Esophagus squamous epithelium (tissue), 5 donors: Measurements from ENCODE around the gene CNKSR3. TPM values are rescaled to one million over a fixed set of nuclear protein-coding genes. Genes with fewer than 3 reads are reported as not detected.

ENCODE experiments used
- DNase-seq: peaks from one replicate; lab custom pipeline; 2025; lab: John Stamatoyannopoulos, UW
- H3K27ac ChIP-seq, 4 donors: fragments of 200-600 bp; sonication (generic); one replicate each; pipeline ENCODE4 v1.5.1; 2016 to 2019; ENCODE audit warnings: mild to moderate bottlenecking in 1 of 4
- H3K27me3 ChIP-seq, 4 donors: fragments of 200-600 bp; sonication (generic); 1 replicate in 3 of 4; 2 replicates in 1 of 4; pipeline versions ENCODE4 v1.5.1 to v1.6.0; 2017 to 2021; ENCODE audit warnings: antibody characterized with exemption in 1 of 4
- H3K36me3 ChIP-seq, 3 donors: fragments of 200-600 bp; sonication (generic); one replicate each; pipeline ENCODE4 v1.5.1; 2016 to 2019
- H3K4me1 ChIP-seq, 3 donors: fragments of 200-600 bp; sonication (generic); one replicate each; pipeline ENCODE4 v1.5.1; 2017 to 2019
- H3K4me3 ChIP-seq, 4 donors: fragments of 200-600 bp; sonication (generic); 1 replicate in 3 of 4; 2 replicates in 1 of 4; pipeline ENCODE4 v1.5.1; 2016 to 2019; ENCODE audit warnings: mild to moderate bottlenecking in 2 of 4, moderate library complexity in 1 of 4
- H3K9me3 ChIP-seq, 3 donors: fragments of 200-600 bp; sonication (generic); one replicate each; pipeline ENCODE4 v1.5.1; 2016 to 2019
- POLR2A ChIP-seq, 4 donors: fragments of 450-650 bp; IDR thresholded peaks; one replicate each; pipeline ENCODE4 v1.6.1; 2017; ENCODE audit warnings: antibody characterized with exemption in 4 of 4, mild to moderate bottlenecking in 4 of 4, moderate library complexity in 3 of 4
- WGBS, 2 donors: methylation state at CpG; one replicate each; pipeline ENCODE4 v1.1.5; 2018; 5-methylcytosine and 5-hydroxymethylcytosine counted together
- intact Hi-C: fragments of 100-400 bp; cut with DNase I; formaldehyde crosslinking; loops from one replicate; pipeline ENCODE4 v1.15.0; 2022
- total RNA-seq, 4 donors: library from RNA; depleted of rRNA; stranded (reverse); fragments of >200 nt; gene quantifications; one replicate each; pipeline ENCODE4 v1.1.0, GENCODE V29; 2016
- TF ChIP-seq, protein P1 (sequence below), 6 experiments: fragments of 450-650 bp in 4 of 6; fragments of 200-600 bp in 2 of 6; sonication (generic) in 2 of 6; IDR thresholded peaks; one replicate each; pipeline ENCODE4 v1.5.1; 2016 to 2019; ENCODE audit warnings: antibody characterized with exemption in 6 of 6, mild to moderate bottlenecking in 4 of 6, moderate library complexity in 4 of 6
- donor health status: DM: yes; HTN: yes; CAD: no.

The CNKSR3 gene
- total RNA-seq, 4 donors from 2014 or later = 10.2 to 18.8 (median 13.8) TPM

DNA sequence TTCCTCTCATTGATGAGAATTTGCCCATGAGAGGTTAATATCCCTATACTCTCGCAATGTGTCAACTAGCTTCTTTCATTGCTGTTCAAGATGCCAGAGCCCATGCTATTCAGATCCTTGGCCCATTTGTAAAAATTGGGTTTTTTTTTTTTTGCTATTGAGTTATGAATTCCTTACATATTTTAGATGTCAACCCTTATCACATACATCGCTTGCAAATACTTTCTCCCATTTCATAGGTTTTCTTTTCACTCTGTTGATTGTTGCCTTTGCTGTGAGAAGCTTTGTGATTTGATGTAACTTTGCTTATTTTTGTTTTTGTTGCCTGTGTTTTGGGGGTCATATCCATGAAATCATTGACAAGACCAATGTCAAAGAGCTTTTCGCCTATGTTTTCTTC is 121.7 kb downstream of the CNKSR3 start:
- WGBS, 2 donors = 94 to 100% methylated on average over 3 of the region's 3 CpGs
- Histone ChIP-seq H3K9me3 (no peaks in the 10 kb centered on the region), H3K4me3 (no peak overlapping the region), H3K27ac (no peak overlapping the region), H3K27me3 (no peaks in the 10 kb centered on the region), H3K36me3 (no peaks in the 10 kb centered on the region), H3K4me1 (peaks cover 0 to 4% (median 0%) of the 10 kb centered on the region in 3 donors)
- intact Hi-C loops = no loop called here
- no peak for DNase-seq
- TF ChIP-seq, protein P1, sequence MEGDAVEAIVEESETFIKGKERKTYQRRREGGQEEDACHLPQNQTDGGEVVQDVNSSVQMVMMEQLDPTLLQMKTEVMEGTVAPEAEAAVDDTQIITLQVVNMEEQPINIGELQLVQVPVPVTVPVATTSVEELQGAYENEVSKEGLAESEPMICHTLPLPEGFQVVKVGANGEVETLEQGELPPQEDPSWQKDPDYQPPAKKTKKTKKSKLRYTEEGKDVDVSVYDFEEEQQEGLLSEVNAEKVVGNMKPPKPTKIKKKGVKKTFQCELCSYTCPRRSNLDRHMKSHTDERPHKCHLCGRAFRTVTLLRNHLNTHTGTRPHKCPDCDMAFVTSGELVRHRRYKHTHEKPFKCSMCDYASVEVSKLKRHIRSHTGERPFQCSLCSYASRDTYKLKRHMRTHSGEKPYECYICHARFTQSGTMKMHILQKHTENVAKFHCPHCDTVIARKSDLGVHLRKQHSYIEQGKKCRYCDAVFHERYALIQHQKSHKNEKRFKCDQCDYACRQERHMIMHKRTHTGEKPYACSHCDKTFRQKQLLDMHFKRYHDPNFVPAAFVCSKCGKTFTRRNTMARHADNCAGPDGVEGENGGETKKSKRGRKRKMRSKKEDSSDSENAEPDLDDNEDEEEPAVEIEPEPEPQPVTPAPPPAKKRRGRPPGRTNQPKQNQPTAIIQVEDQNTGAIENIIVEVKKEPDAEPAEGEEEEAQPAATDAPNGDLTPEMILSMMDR (IDR thresholded peaks at IDR 0.05) = no peak
- no peak for TF ChIP-seq POLR2A (IDR thresholded peaks at IDR 0.05)

DNA sequence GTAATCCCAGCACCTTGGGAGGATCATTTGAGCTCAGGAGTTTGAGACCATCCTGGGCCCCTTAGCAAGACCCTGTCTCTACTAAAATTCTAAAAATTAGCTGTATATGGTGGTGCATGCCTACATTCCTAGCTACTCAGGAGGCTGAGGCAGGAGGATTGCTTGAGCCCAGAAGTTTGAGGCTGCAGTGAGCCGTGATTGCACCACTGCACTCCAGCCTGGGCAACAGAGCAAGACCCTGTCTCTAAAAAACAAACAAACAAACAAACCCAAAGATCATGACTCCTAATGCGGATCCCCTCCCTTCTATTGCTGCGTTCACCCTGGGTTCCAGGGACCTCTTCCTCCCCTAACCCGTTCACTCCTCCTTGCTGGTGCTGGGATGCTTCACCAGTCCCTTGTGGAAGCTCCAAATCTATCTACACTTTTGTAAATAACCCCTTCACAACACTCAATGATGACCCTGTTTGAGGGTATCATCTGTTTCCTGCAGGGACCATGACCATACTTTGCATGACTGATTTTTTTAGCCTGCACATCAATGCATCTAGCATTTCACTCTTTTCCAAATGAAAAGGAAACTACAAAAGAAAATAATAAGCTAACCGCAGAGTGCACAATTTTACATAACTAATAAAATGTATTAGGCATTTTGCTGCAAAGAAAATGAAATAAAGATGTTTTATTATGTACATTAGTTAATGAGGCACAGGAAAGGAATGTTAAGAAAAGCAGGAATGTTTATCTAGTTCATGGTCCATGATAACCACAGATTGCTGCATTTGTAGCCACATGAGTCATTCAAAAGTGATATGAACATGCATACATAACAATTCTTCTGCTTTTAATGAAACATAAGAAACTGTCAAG is 123.4 kb downstream of the CNKSR3 start:
- no peak overlapping the region for H3K27ac ChIP-seq
- intact Hi-C loops = no loop called here
- H3K4me3 ChIP-seq = no peak overlapping the region
- no peak for DNase-seq
- TF ChIP-seq, protein P1 (IDR thresholded peaks at IDR 0.05) = no peak
- no peak for TF ChIP-seq POLR2A (IDR thresholded peaks at IDR 0.05)
- no peaks in the 10 kb centered on the region for H3K27me3 ChIP-seq
- WGBS, 2 donors = 71 to 77% methylated on average over 5 of the region's 5 CpGs
- H3K9me3 ChIP-seq = no peaks in the 10 kb centered on the region
- H3K4me1 ChIP-seq = peaks cover 0 to 4% (median 0%) of the 10 kb centered on the region in 3 donors
- H3K36me3 ChIP-seq = no peaks in the 10 kb centered on the region

DNA sequence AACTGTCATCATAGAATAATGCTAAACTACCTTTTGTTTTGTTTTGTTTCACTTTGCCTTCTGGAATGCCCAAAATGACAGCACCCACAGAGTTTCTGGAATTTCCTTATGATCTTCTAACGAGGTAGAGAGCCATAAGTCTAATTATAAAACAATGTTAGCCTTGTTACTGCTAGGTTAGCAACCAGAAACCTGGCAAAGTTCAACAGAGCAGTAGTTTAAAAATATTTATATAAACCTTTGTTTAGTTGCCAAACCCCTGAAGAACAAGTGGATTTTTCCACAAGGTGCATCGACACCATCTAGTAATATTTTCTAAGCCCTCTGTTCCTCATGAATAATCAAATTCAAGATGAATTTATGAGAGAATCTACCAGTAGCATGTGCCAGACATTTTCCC is 126.3 kb downstream of the CNKSR3 start:
- H3K9me3 ChIP-seq = no peaks in the 10 kb centered on the region
- H3K27me3 ChIP-seq = no peaks in the 10 kb centered on the region
- H3K36me3 ChIP-seq = no peaks in the 10 kb centered on the region
- DNase-seq = no peak
- peaks cover 0 to 4% (median 0%) of the 10 kb centered on the region in 3 donors for H3K4me1 ChIP-seq
- no peak overlapping the region for H3K4me3 ChIP-seq
- H3K27ac ChIP-seq = no peak overlapping the region
- intact Hi-C loops = no loop called here
- 22 to 33% methylated on average over 2 of the region's 2 CpGs for WGBS, 2 donors
- no peak for TF ChIP-seq POLR2A (IDR thresholded peaks at IDR 0.05)
- TF ChIP-seq, protein P1 (IDR thresholded peaks at IDR 0.05) = no peak

DNA sequence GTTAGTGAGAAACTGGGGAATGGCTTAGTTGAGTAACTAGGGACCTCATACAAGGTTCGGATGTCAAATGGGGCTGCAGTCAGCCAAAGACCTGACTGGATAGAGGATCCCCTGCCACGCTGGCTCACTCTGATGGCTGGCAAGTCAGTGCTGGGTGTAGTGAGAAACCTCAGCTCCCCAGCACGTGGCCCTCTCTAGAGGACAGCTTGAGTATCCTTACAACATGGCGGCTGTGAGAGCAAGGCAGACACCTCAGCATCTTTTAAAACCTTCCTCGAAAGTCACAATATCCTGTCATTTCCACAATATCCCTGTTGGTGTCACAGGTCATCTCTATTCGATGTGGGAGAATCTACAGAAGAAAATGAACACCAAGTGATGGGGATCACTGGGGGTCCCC is 127.2 kb downstream of the CNKSR3 start:
- no peak overlapping the region for H3K4me3 ChIP-seq
- H3K36me3 ChIP-seq = no peaks in the 10 kb centered on the region
- peaks cover 0 to 4% (median 0%) of the 10 kb centered on the region in 3 donors for H3K4me1 ChIP-seq
- H3K27me3 ChIP-seq = no peaks in the 10 kb centered on the region
- no peak for DNase-seq
- WGBS, 2 donors = 92 to 94% methylated on average over 5 to 6 of the region's 6 CpGs
- no peaks in the 10 kb centered on the region for H3K9me3 ChIP-seq
- intact Hi-C loops = no loop called here
- H3K27ac ChIP-seq = no peak overlapping the region
- TF ChIP-seq, protein P1 (IDR thresholded peaks at IDR 0.05) = no peak
- no peak for TF ChIP-seq POLR2A (IDR thresholded peaks at IDR 0.05)

DNA sequence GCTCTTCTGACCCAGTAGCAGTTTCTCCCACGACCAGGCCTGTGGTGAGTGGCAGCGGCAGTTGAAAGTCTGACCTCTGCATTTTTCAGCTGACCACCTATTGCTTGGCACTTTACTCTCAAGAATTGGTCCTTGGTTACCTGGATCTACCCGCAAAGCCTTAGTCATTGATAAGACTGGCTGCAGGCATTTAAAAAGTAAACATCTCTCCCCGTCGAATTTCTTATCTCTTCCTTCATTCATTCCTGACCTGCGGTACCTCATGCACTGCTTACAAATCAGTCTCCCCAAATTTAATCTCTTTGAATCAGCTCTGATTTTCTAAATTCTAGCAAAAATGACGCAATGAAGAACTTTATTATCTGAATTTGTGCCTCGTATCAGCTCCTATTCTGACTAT is 127.7 kb downstream of the CNKSR3 start:
- TF ChIP-seq POLR2A (IDR thresholded peaks at IDR 0.05) = no peak
- TF ChIP-seq, protein P1 (IDR thresholded peaks at IDR 0.05) = no peak
- intact Hi-C loops = no loop called here
- Histone ChIP-seq H3K36me3 (no peaks in the 10 kb centered on the region), H3K27me3 (no peaks in the 10 kb centered on the region), H3K9me3 (no peaks in the 10 kb centered on the region), H3K27ac (no peak overlapping the region), H3K4me3 (no peak overlapping the region), H3K4me1 (peaks cover 0 to 4% (median 0%) of the 10 kb centered on the region in 3 donors)
- 84 to 85% methylated on average over 7 to 8 of the region's 8 CpGs for WGBS, 2 donors
- no peak for DNase-seq
